Omental fat pad (tissue), 4 donors: ENCODE results near the gene ERO1A. TPM values are rescaled to one million over a fixed set of nuclear protein-coding genes. Genes with fewer than 3 reads are reported as not detected.
A peak's percentile ranks its signal among the peaks of the same experiment; 100 is the strongest.

Experiments
- ATAC-seq: fragments of 150-250 bp; one replicate; pipeline ENCODE4 v1.9.1; 2016; ENCODE audit warnings: mild to moderate bottlenecking, moderate library complexity; ENCODE audit not compliant: low FRiP score
- DNase-seq: peaks from one replicate; pipeline ENCODE4 v3.0.0-alpha.2; 2019; ENCODE audit warnings: low spot score
- CTCF ChIP-seq, 3 donors: fragments of 450-650 bp; IDR thresholded peaks; one replicate each; pipeline ENCODE4 v1.5.1; 2016 to 2017; ENCODE audit warnings: antibody characterized with exemption in 3 of 3, mild to moderate bottlenecking in 3 of 3, moderate library complexity in 2 of 3
- total RNA-seq, 4 donors: library from RNA; depleted of rRNA; stranded (reverse); fragments of >200 nt; gene quantifications; one replicate each; pipeline ENCODE4 v1.1.0, GENCODE V29; 2016

Gene ERO1A
- total RNA-seq = 10 to 100 TPM; 24.8 to 49.8 (median 32.5) TPM

- peak; percentile 44 for DNase-seq
- no peak for TF ChIP-seq CTCF (IDR thresholded peaks at IDR 0.05)
- ATAC-seq = peak; percentile 97
Observed at GRCh38 chr14:52695481-52696091, at the start of gene ERO1A. TSS of gene ERO1A (minus strand) at chr14:52695558. CDS start at chr14:52695481, 77 bp downstream.

GRCh38 chr14:52741865-52742264 is 46.5 kb upstream of the ERO1A start:
- no peak for DNase-seq
- no peak for TF ChIP-seq CTCF (IDR thresholded peaks at IDR 0.05)
- no peak for ATAC-seq

GRCh38 chr14:52740751-52741150 is 45.4 kb upstream of the ERO1A start:
- DNase-seq (no peak), ATAC-seq (no peak)
- TF ChIP-seq CTCF (IDR thresholded peaks at IDR 0.05) = no peak

GRCh38 chr14:52738409-52738808 is 43.1 kb upstream of the ERO1A start:
- no peak for TF ChIP-seq CTCF (IDR thresholded peaks at IDR 0.05)

GRCh38 chr14:52735921-52736489 is 40.6 kb upstream of the ERO1A start:
- TF ChIP-seq CTCF (IDR thresholded peaks at IDR 0.05) = no peak
- ATAC-seq = no peak

More at GRCh38 chr14:52738409-52738808, 43.1 kb upstream of the ERO1A start:
- DNase-seq (no peak), ATAC-seq (no peak)

GRCh38 chr14:52733824-52734223 is 38.5 kb upstream of the ERO1A start:
- no peak for TF ChIP-seq CTCF (IDR thresholded peaks at IDR 0.05)
- ATAC-seq (no peak), DNase-seq (no peak)

More at GRCh38 chr14:52735921-52736489, 40.6 kb upstream of the ERO1A start:
- DNase-seq = no peak

- ATAC-seq = no peak
- DNase-seq = no peak
- no peak for TF ChIP-seq CTCF (IDR thresholded peaks at IDR 0.05)
Observed at GRCh38 chr14:52730709-52731111, 35.4 kb upstream of the ERO1A start.
